Hematopoietic multipotent progenitor cell treated with erythropoietin and hydrocortisone succinate and interleukin-3 and kit ligand, for 8 days (in vitro differentiated cells): ENCODE results near the gene RNF145.
"Not testable (repeated sequence)": the region's sequence is repeated elsewhere in the genome, so short reads cannot be mapped to it uniquely, and the experiment has no call there.

Source experiments
- DNase-seq: peaks from one replicate; pipeline ENCODE4 v3.0.0-alpha.2; 2015

Gene RNF145

DNA sequence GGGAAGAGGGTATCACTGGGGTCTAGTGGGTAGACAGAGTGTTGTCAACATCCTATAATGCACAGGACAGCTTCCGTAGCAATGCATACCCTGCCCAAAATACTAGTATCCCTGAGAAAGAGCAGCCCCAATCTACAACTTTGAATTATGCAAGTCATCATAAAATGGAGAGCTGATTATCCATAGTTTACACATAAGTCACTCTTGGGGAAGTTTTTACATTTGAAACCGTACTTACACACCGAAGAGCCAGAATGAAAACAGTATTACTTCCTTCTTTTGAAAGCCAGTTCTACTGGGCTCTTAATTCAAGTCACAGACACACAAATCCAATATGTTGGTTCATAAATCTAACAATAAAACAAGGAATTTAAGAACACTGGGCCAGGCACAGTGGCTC is 21.6 kb downstream of the RNF145 start:
- no peak for DNase-seq

DNA sequence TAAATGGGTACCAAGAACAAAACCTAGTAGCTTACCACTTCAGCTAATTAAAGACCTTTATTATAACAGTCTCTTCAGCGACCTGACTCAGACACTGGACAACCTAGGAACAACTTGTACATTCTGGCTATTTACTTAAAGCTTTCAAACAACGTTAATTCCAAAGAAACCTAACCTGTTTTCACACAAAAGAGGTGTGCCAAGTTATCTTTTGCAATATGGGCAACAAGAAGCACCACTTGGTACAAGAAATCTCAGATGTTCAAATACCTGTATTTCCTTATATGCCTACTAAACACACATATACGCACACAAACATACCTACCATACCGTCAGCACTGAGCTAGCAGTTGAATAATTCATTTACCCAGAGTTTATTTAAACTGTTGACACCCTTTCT is 23.0 kb downstream of the RNF145 start:
- no peak for DNase-seq

DNA sequence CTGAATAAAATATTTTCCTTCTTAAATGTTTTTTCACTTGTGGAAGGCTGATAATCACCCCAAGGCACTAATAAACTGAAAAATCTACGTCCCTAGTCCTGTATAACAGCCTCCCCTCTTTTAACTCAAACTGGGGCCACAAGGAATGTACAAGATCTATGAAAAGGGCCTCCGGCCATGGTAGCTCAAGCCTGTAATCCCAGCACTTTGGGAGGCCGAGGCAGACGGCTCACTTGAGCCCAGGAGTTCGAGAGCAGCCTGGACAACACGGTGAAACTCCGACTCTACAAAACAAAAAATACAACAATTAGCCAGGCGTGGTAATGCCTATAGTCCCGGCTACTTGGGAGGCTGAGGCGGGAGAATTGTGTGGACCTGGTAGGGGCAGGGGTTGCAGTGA is 23.6 kb downstream of the RNF145 start:
- DNase-seq, result no peak

DNA sequence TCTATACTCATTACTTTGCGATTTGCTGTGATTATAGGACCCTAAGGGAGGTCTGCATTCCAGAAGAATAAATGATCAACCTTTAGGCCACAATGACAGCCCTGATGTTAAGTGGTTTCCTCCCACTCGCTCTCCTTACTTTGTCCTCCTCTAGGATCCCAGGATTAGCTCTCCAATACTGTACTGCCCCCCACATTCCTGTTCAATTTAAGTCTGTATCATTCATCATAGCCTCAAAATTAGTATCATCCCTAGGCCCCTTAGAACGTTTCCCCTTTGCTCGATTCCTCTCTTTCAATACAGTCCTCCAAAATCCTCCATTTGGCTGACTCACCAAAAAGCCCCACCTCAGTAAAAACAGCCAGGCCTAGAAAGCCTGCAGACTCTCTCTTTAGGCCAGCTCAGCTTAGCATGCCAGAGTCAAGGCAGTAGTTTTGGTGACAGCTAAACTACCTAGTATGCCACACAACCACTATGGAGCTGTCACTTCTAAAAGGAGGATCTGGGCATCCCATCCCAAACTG is 24.4 kb downstream of the RNF145 start:
- DNase-seq, result no peak

DNA sequence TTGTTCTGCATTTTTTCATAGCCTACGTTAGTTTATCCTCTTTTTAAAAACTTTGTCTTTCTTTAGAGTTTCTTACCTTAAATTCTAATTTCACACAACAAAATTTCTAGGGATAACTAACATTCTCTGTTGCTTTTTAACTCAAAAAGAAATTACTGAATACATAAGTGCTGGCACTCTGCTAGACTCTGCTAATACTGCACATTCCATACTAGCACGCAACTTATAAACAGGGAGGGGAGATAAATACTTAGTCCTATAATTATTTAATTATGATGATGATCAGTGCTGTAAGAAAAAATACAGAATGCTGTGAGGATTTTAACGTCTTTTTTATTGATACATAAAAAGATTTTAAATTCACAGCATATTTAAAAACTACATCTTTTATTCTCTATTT is 25.1 kb downstream of the RNF145 start:
- no peak for DNase-seq

DNA sequence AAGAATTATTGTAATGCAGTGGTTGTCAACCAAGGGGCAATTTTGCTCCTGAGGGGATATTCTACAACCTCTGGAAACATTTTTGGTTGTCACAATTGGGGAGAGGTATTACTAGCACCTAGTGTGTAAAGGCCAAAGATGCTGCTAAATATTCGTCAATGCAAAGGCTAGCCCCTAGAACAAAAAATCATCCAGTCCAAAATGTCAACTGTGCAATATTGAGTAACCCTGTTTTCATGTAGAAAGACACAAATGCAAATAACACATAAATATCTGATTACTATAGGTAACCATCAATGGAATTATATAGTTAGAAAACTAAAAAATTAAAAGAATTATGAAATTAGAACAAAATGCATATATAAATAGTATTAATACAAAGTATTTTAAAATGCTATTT is 26.1 kb downstream of the RNF145 start:
- no peak for DNase-seq

DNA sequence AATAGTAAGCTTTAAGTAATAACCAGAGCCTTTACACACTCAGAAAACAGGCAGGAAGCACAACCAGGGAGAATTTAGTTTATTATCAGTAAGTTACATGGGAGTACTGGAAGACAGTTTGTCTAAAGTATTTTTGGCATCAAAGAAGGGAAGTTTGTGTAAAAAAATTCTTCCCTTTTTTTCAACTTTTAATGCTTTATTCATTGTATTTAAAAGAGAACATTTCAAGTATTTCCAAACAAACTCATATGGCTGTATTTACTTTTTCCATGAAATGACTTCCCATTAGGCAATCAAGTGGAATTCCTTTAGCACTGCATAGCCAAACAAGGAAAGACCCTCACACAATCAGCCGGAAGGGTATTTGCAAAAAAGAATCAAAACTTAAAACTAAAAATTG is 26.7 kb downstream of the RNF145 start:
- DNase-seq, result no peak

DNA sequence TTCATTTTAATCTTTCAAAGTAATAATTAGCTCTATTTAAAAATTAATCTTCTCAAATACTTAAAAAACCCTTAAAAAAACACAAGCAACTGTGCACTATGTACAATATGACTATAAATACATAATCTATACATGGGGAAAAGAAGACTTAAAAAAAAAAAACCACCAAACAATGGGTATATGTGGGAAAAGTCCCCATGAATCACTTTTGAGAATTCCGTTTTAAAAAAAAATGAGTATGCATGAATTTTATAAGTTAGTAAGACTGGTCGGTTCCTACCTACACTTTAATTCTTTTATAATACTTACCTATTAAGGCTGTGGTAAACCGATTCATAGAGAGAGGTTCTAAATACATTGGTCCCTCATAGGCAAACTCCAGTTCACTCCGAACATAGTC is 27.7 kb downstream of the RNF145 start:
- DNase-seq, result no peak

DNA sequence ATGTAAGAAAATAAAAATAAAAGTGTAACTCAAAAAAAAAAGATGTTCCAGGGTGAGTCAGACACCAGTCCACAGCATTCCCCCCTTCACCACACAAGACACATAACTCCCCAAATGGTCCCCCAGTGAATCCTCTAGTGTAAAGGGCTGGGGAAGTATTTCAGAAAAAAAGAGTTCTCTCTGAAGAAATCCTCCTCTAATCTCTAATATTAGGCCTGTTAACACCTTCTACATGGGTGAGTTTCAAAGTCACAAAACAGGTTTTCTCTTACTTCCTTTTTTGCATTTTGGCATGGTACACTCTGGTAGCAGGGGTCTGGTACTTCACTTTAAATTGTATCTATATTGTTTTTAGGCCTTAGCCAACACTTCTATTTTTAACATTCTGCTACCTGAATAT is 28.2 kb downstream of the RNF145 start:
- no peak for DNase-seq

DNA sequence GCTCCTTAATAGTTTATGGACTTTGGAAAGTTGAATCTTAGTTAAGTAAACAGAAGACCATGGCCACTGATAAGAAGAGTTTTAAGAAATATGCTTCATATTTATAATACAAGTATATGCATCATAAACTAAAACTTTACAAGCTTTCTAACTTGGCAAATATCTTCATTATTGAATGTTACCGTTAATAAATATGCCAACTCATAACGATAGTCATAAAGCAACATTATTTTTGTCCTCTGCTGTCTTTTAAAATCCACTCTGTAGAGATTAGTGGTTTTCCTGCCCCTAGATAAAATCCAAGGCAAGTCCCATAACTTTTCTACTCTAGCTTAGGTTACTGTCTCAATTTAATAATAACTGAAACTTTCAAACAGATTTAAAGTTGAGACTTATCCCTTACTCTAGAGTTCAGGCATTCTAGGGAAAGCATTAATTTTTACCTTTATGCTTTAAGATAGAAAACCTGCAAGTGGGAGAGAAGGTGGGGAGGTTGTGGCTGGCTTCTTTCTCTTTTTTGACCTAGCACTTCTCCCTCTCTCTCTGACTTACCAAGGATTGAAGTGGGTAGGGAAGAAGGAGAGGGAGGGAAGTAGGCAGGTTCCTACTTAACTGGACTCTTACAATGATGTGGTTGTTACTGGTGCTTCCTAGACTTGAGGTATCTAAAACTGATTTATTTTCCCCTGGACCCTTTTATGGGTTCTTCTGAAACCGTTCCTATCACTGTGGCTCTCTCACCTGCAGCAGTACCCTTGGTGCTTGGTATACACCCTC is 29.6 kb downstream of the RNF145 start:
- DNase-seq, result no peak

DNA sequence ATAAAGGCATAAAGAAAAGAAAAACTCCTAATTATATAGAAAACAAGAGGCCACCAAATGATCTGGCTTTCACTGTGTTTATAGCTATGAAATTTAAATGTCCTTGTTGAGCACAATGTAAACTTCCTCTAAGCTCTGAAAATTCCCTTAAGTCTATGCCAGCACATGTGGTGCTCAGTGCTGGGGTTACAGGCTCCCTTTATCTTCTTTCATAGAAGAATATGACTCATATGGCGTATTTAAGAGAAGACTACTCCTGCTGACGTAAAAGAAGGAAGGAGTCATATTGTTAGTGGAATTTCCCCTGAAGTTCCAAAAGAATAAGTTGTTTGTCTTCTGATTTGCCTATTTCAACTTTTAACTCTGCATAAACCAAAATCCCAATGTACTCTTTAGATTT is 30.4 kb downstream of the RNF145 start:
- peak; percentile 35 for DNase-seq

DNA sequence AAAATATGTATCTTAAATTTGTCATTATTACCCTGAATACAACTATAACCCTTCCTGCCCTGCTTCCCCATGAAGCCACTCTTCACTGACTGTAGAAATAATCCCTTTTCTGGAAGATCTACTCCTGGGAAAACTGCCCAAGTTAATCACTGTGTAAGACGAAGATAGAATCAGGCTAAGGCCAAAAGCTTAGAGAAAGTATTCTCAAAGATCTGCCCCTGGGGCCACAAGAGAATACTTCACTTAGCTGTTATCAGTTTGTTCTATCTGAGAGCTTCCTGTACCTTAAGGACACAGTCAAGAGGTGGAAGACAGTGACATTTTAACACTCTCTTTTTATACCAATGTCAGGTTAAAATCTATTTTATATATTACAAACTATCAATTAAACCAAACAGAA is 33.8 kb downstream of the RNF145 start:
- DNase-seq, result peak; percentile 10

DNA sequence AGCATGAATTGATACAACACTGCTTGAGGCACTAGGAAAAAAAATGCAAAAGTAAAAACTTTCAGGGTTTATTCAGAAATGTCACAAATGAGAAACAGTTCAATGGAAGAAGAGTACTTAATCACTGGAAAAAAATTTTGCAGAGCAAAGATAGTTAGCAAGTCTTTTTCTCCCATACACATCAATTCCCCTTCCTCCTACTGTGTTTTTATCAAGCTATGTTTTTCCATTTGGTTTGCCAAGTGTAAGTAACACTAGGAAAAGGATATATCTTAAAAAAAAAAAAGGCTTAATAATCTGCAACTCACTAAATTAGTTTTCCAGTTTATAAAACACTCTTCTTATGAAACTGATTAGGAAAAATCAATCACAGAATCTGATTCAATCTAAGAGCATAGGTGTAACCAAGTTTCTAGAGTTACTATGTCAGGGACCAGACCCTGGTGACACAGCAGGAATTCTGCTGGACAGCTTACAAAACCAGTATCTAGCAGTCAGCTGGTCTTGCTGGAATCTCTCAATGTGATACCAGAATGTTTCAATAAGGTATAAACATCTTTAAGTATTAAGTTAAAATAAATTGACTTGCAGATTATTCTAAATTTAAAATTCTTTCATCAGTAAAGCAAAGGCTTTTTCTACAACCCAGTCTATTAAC is 34.7 kb downstream of the RNF145 start:
- no peak for DNase-seq

DNA sequence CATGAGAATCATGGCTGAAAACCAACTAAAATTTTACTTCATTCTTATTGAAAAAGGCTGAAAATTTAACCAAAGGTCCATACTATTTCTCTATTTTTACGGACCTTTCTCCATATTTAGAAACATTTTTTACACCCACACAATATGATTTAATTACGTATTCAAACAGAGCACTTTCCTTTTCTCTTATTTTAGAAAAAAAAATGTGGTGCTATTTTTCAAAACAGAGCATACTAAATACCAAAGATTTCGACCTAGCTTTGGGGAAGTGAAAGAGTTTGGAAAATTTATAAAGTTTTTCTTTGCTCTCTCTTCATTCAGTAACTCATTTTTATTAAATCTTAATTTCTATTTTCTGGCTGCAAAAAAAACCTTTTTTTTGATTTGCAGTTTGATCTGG is 38.1 kb downstream of the RNF145 start:
- DNase-seq, result no peak

DNA sequence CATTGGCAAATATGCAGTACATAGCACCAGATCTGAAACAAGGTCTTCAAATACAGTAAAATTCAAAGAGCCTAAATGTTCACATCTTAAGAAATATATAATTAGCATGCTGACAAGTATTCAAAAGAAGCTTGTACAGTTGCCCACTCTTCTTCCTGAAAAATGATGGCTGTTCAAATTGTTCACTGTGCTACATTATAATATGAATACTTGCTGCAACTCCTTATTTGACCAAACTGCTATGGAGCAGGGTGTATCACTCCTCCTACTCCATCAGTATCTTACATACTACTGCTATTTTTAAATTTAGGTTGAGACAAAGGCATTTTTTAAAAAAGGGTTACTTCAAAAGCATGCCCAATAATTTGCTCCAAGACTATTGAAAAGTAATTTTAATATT is 39.3 kb downstream of the RNF145 start:
- DNase-seq, result no peak

DNA sequence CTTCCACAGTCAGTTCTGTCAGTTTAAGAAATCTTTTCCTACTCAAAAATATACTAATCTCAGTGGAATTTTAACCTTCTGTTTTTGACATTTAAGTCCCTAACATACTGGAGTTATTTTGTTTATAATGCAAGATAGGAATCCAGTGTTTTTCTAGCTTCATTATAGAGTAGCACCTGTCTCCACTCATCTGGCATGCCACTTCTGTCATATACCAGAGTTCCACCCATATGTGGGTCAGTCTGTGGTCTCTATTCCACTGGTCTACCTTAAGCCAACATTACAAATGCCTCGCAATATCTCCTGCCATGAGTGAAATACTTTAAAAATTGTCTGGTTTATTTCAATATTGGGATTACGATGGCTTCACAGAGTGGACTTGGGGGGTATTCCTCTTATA is 42.9 kb downstream of the RNF145 start:
- DNase-seq, result no peak

DNA sequence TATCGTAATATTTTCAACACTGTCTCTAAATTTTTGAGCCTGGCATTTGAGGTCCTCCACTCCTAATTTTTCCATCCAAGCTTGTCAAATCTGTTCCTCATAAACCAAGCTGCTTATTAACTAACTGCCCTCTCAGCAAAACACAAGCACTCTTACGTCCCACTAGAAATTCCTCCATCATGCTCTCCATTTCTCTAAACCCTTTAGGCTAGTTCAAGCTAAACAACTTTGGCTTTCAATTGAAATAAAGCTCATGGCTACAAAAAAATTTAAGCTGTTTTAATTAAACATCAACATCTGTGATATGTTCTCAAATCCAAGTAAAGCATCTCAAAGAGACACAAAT is 45.7 kb downstream of the RNF145 start:
- no peak for DNase-seq

DNA sequence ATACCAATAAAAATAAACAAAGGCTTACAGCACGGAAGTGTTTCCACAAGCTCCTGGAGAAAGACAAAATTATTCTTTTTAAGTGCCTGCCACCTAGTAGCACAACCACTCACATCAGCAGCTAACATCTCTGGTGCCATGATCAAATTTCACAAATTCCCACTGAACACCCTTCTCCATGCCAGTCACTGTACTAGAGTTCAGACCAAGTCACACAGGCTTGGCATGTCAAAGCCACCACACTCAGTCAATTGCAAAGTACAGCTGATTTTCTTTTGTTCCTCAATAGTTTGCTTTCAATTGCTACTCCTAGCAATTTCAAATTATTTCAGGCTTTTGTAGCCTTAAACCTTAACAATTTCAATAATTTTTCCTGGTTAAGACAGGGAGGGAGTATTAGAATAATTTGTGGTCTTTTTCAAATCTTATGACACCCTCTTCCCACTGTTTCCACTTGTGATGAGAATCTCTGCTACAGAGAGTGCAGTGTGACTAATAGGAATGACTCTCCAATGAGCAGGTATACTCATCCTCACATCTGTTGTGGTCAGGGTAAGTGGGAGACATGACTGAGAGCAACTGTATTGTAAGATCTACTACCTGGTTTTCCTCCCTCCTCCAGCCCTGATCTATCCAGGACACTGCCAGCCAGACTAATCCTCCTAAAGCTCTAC is 46.2 kb downstream of the RNF145 start:
- no peak for DNase-seq

DNA sequence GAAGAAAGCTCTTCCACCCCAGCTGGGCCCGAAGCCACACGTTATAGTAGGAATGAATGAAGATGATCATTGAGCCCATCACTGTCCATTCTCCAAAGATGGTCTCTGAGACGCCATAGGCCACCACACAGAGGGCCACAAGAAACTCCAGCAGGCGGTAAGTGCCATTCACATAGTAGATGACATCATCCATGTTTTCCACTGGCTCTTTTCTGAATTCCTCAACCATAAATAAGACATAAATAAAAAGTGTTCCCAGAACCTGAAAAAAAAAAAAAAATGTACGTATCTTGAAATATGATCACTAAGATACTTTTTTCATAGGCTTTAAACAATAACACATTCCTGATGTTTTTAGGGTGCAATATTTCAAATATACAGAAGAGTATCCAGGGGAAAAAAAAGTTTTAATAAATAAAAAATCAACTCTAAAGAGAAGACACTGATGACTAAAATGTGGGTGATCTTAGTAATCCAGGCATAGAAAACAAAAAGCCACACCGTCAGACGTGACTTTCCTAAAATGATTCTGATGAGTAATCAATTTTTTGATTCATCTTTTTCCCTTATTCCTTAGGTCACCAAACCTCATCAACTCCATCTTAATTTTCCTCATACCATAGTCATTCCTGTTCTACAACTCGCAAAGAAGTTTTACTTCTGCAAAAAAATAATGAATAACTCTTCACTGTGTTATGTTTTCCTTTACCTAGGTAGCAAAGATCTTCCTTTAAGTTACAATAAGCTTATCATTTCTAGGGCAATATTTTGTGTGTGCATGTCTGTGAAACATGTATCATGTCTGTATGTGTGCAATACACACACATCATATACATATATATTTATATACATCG is 47.8 kb downstream of the RNF145 start:
- DNase-seq, result no peak

DNA sequence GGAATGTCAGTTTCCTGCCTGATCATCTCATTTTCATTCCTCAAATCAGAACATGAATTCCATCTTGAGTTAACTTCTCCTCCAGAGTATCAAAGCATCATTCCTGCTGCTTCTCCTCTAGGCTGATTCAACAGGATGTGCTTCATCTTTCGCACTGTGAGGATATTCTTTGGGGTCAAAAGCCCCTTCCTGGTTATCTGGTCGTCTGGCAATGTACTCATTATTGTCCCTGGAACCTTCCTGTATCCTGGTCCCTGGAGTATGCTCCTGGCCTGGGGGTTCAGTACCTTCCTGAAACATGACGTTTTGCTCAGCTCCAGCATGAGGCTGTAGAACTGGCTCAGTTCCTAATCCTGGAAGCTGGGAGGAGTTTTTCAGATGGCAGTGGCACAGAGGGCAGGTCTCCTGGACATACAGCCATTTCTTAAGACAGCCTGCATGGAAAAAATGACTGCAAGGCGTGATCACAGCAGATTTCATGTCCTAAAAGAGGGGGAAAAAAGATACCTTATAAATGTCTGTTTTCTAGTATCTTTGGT is 50.7 kb downstream of the RNF145 start:
- DNase-seq, result not testable (repeated sequence)

DNA sequence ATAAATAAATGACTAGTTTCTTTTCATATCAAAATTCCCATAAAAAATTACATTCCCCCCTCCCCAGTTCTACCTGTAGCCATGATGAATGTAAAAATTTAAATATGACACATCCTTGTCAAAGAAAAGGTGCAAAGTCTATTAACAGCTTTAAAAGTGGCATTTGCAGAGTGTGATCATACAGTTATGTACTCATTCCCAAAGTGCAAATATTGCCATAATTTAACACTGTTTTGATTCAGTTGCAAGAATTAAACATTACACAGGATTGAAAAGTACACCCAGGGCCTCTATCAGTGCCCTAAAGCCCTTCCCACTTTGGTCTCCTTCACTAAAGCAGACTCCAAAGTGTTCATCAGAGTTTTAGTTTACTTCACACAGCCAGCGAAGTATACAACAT is 51.8 kb downstream of the RNF145 start:
- DNase-seq, result no peak

DNA sequence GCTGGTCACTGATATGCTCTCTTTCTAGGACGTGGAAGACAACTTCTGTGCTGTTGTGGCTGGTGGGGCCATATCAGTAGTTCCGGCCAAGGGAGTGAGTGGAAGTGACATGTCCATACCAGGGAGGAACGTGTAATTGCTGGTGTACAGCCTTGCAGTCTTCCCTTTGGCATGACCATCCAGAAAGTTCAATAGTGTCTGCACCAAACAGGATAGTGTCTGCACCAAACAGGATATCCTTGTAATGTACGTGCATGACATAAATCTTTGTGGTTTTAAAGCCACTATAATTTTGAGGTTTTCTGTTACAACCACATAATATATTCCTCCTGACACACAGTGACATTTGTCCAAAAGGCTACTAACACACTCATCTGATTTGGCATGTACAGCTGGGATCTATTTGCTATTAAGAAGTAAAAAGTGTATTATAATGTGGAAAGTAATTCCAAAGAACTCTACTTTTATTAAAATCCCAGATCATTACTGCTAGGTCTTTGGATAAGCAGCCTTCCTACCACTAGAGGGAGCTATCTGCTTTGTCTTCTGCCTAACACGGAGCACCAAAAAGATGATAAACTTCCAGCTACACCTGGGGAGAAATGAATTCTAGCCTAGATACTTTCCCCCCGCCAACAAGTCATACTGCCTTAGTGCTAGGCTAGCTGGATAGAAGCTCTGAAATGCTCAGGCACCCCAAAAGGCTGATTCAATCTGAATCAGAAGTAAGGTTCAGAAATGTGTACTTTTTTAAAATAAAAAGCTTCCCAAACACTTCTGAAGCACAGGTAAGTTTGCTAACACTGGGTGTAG is 52.7 kb downstream of the RNF145 start:
- DNase-seq, result peak; percentile 74
